ENCODE data around the gene SOBP.
"Not testable (repeated sequence)": the region's sequence is repeated elsewhere in the genome, so short reads cannot be mapped to it uniquely, and the experiment has no call there.

The SOBP gene

GRCh38 chr6:107473660-107474059 is 16.3 kb upstream of the SOBP start:
- Mint-ChIP-seq H3K4me1 (ENCODE audit: low read depth) (no peaks in the 10 kb centered on the region), H3K9me3 (ENCODE audit: low read depth) (no peaks in the 10 kb centered on the region), H3K36me3 (no peaks in the 10 kb centered on the region), H3K4me3 (no peak overlapping the region), H3K27ac (no peak overlapping the region), H3K27me3 (peaks cover 6% of the 10 kb centered on the region)

- H3K4me3 Mint-ChIP-seq; H3K36me3 Mint-ChIP-seq; H3K27me3 Mint-ChIP-seq; H3K27ac Mint-ChIP-seq; H3K4me1 Mint-ChIP-seq (ENCODE audit: low read depth); H3K9me3 Mint-ChIP-seq (ENCODE audit: low read depth): not testable (repeated sequence)
These were observed 14.6 kb upstream of the SOBP start for GRCh38 chr6:107475360-107475759.

GRCh38 chr6:107475826-107476225 is 14.1 kb upstream of the SOBP start:
- not testable (repeated sequence) for H3K9me3 Mint-ChIP-seq (ENCODE audit: low read depth); H3K27ac Mint-ChIP-seq; H3K4me3 Mint-ChIP-seq; H3K27me3 Mint-ChIP-seq; H3K36me3 Mint-ChIP-seq; H3K4me1 Mint-ChIP-seq (ENCODE audit: low read depth)

- no peak overlapping the region for H3K4me3 Mint-ChIP-seq
- H3K9me3 Mint-ChIP-seq (ENCODE audit: low read depth) = no peaks in the 10 kb centered on the region
- H3K27ac Mint-ChIP-seq = no peak overlapping the region
- H3K27me3 Mint-ChIP-seq = peaks cover 18% of the 10 kb centered on the region
- no peaks in the 10 kb centered on the region for H3K4me1 Mint-ChIP-seq (ENCODE audit: low read depth)
- no peaks in the 10 kb centered on the region for H3K36me3 Mint-ChIP-seq
These were observed 10.7 kb upstream of the SOBP start for GRCh38 chr6:107479089-107479690.

- Mint-ChIP-seq H3K27ac (no peak overlapping the region), H3K36me3 (no peaks in the 10 kb centered on the region), H3K9me3 (ENCODE audit: low read depth) (no peaks in the 10 kb centered on the region), H3K27me3 (peaks cover 38% of the 10 kb centered on the region), H3K4me1 (ENCODE audit: low read depth) (peaks cover 11% of the 10 kb centered on the region), H3K4me3 (no peak overlapping the region)
These were observed 4.8 kb upstream of the SOBP start for GRCh38 chr6:107485157-107485556.

GRCh38 chr6:107488174-107488874 is 1.6 kb upstream of the SOBP start:
- Mint-ChIP-seq H3K36me3 (no peaks in the 10 kb centered on the region), H3K27me3 (peaks cover 33% of the 10 kb centered on the region), H3K4me3 (peak overlapping the region; percentile 92), H3K9me3 (ENCODE audit: low read depth) (no peaks in the 10 kb centered on the region), H3K27ac (peak overlapping the region; percentile 11), H3K4me1 (ENCODE audit: low read depth) (peaks cover 17% of the 10 kb centered on the region)

- Mint-ChIP-seq H3K27ac (peak overlapping the region; percentile 11), H3K36me3 (no peaks in the 10 kb centered on the region), H3K4me3 (peak overlapping the region; percentile 92), H3K9me3 (ENCODE audit: low read depth) (no peaks in the 10 kb centered on the region), H3K4me1 (ENCODE audit: low read depth) (peaks cover 17% of the 10 kb centered on the region), H3K27me3 (peaks cover 32% of the 10 kb centered on the region)
These were observed 862 bp upstream of the SOBP start for GRCh38 chr6:107488875-107489635.

GRCh38 chr6:107490566-107491137 is 735 bp downstream of the SOBP start:
- Mint-ChIP-seq H3K4me1 (ENCODE audit: low read depth) (peaks cover 17% of the 10 kb centered on the region), H3K27ac (peak overlapping the region; percentile 38), H3K9me3 (ENCODE audit: low read depth) (no peaks in the 10 kb centered on the region), H3K27me3 (peaks cover 22% of the 10 kb centered on the region), H3K4me3 (peak overlapping the region; percentile 88), H3K36me3 (no peaks in the 10 kb centered on the region)

- Mint-ChIP-seq H3K27me3 (peaks cover 19% of the 10 kb centered on the region), H3K36me3 (no peaks in the 10 kb centered on the region), H3K27ac (no peak overlapping the region), H3K4me3 (peak overlapping the region; percentile 88), H3K9me3 (ENCODE audit: low read depth) (no peaks in the 10 kb centered on the region), H3K4me1 (ENCODE audit: low read depth) (peaks cover 17% of the 10 kb centered on the region)
These were observed 1.3 kb downstream of the SOBP start for GRCh38 chr6:107491138-107491609.

GRCh38 chr6:107491760-107492660 is 2.1 kb downstream of the SOBP start:
- H3K36me3 Mint-ChIP-seq = no peaks in the 10 kb centered on the region
- H3K27me3 Mint-ChIP-seq = peaks cover 15% of the 10 kb centered on the region
- no peak overlapping the region for H3K27ac Mint-ChIP-seq
- peaks cover 17% of the 10 kb centered on the region for H3K4me1 Mint-ChIP-seq (ENCODE audit: low read depth)
- H3K9me3 Mint-ChIP-seq (ENCODE audit: low read depth) = no peaks in the 10 kb centered on the region
- peak overlapping the region; percentile 88 for H3K4me3 Mint-ChIP-seq

- H3K27ac Mint-ChIP-seq = no peak overlapping the region
These were observed 3.5 kb downstream of the SOBP start for GRCh38 chr6:107493158-107494057.

GRCh38 chr6:107495196-107495643 is 5.3 kb downstream of the SOBP start:
- H3K36me3 Mint-ChIP-seq = no peaks in the 10 kb centered on the region
- no peak overlapping the region for H3K27ac Mint-ChIP-seq
- H3K27me3 Mint-ChIP-seq = peaks cover 9% of the 10 kb centered on the region
- no peaks in the 10 kb centered on the region for H3K9me3 Mint-ChIP-seq (ENCODE audit: low read depth)
- H3K4me1 Mint-ChIP-seq (ENCODE audit: low read depth) = peaks cover 5% of the 10 kb centered on the region
- H3K4me3 Mint-ChIP-seq = no peak overlapping the region

More at GRCh38 chr6:107493158-107494057, 3.5 kb downstream of the SOBP start:
- Mint-ChIP-seq H3K4me1 (ENCODE audit: low read depth) (peaks cover 10% of the 10 kb centered on the region), H3K36me3 (no peaks in the 10 kb centered on the region), H3K9me3 (ENCODE audit: low read depth) (no peaks in the 10 kb centered on the region), H3K4me3 (no peak overlapping the region), H3K27me3 (peaks cover 10% of the 10 kb centered on the region)

- Mint-ChIP-seq H3K4me1 (ENCODE audit: low read depth) (peaks cover 5% of the 10 kb centered on the region), H3K36me3 (no peaks in the 10 kb centered on the region), H3K27me3 (peaks cover 11% of the 10 kb centered on the region), H3K4me3 (no peak overlapping the region), H3K9me3 (ENCODE audit: low read depth) (no peaks in the 10 kb centered on the region), H3K27ac (no peak overlapping the region)
These were observed 6.1 kb downstream of the SOBP start for GRCh38 chr6:107495971-107496370.

Measured in activated naive CD8-positive, alpha-beta T cell (primary cell).